ENCODE data around the gene CES5A.

GRCh38 chr16:55911616-55912015, 36.4 kb upstream of the CES5A start:
- TF ChIP-seq TAF1 (IDR thresholded peaks at IDR 0.05; ENCODE audit: low read depth) (no peak), EP300 (IDR thresholded peaks at IDR 0.05; ENCODE audit: borderline replicate concordance) (no peak), TCF12 (IDR thresholded peaks at IDR 0.05; ENCODE audit: low read depth) (no peak), RAD21 (IDR thresholded peaks at IDR 0.05; ENCODE audit: low read depth) (no peak)

Data from Ishikawa (cell line).